WTC11 (cell line): ENCODE data around the gene SEC31B. TPM values are rescaled to one million over a fixed set of nuclear protein-coding genes. Genes with fewer than 3 reads are reported as not detected.

Source experiments
- ATAC-seq: fragments of 200-7000 bp; cut with Tn5 transposase; 2 replicates; pipeline ENCODE4 v1.10.0; 2021; ENCODE audit warnings: mild to moderate bottlenecking, moderate library complexity
- CTCF ChIA-PET: fragments of 300-600 bp; sonication (Branson Sonifier 250); formaldehyde crosslinking; loops from one replicate; lab custom pipeline; 2021; ENCODE audit warnings: antibody characterized with exemption; lab: Charles Lee
- POLR2A ChIA-PET: fragments of 350-600 bp; sonication (Branson Sonifier 250); formaldehyde crosslinking; loops from one replicate; lab custom pipeline; 2021; ENCODE audit warnings: antibody characterized with exemption; lab: Charles Lee
- DNase-seq: peaks from one replicate; pipeline ENCODE4 v3.0.0; 2021; ENCODE audit warnings: low spot score
- H3K27ac Mint-ChIP-seq: 2 replicates; pipeline ENCODE4 v1.8.0; 2021; ENCODE audit warnings: mixed read lengths
- H3K27me3 Mint-ChIP-seq: 2 replicates; pipeline ENCODE4 v1.8.0; 2021; ENCODE audit warnings: low read depth, mild to moderate bottlenecking, moderate library complexity, mixed read lengths
- H3K36me3 Mint-ChIP-seq: 2 replicates; pipeline ENCODE4 v1.8.0; 2021; ENCODE audit warnings: mixed read lengths
- H3K4me1 Mint-ChIP-seq: 2 replicates; pipeline ENCODE4 v1.8.0; 2022; ENCODE audit warnings: mixed read lengths
- H3K4me3 Mint-ChIP-seq: 2 replicates; pipeline ENCODE4 v1.8.0; 2021; ENCODE audit warnings: mild to moderate bottlenecking, moderate library complexity, mixed read lengths
- H3K9me3 Mint-ChIP-seq: 2 replicates; pipeline ENCODE4 v1.8.0; 2021; ENCODE audit warnings: mixed read lengths
- CTCF ChIP-seq: fragments of 200-600 bp; IDR thresholded peaks from 2 replicates; pipeline ENCODE4 v1.8.0; 2022; ENCODE audit warnings: antibody characterized with exemption
- ELF4 ChIP-seq: sonication (generic); formaldehyde crosslinking; IDR thresholded peaks from 2 replicates; pipeline ENCODE4 v1.8.1; 2022; ENCODE audit warnings: low read depth, mild to moderate bottlenecking, moderate library complexity, missing genetic modification reagents
- ETV6 ChIP-seq: sonication (generic); formaldehyde crosslinking; IDR thresholded peaks from 2 replicates; pipeline ENCODE4 v1.8.1; 2022; ENCODE audit warnings: mild to moderate bottlenecking, missing genetic modification reagents
- FOXK1 ChIP-seq: sonication (generic); formaldehyde crosslinking; IDR thresholded peaks from 2 replicates; pipeline ENCODE4 v1.8.0; 2022; ENCODE audit warnings: mild to moderate bottlenecking, moderate library complexity, missing genetic modification reagents
- FOXP1 ChIP-seq: sonication (generic); formaldehyde crosslinking; IDR thresholded peaks from 2 replicates; pipeline ENCODE4 v1.8.0; 2022; ENCODE audit warnings: missing genetic modification reagents, mild to moderate bottlenecking, moderate library complexity, borderline replicate concordance
- FOXP4 ChIP-seq: sonication (generic); formaldehyde crosslinking; IDR thresholded peaks from 2 replicates; pipeline ENCODE4 v1.8.0; 2022; ENCODE audit warnings: mild to moderate bottlenecking, missing genetic modification reagents
- GABPB1 ChIP-seq: sonication (generic); formaldehyde crosslinking; IDR thresholded peaks from 2 replicates; pipeline ENCODE4 v1.8.1; 2023; ENCODE audit warnings: mild to moderate bottlenecking, missing genetic modification reagents
- MLX ChIP-seq: sonication (generic); formaldehyde crosslinking; IDR thresholded peaks from 2 replicates; pipeline ENCODE4 v1.8.1; 2023; ENCODE audit warnings: mild to moderate bottlenecking, missing genetic modification reagents, moderate library complexity
- MYBL2 ChIP-seq: sonication (generic); formaldehyde crosslinking; IDR thresholded peaks from 2 replicates; pipeline ENCODE4 v1.8.1; 2023; ENCODE audit warnings: mild to moderate bottlenecking, moderate library complexity, missing genetic modification reagents
- SP1 ChIP-seq: sonication (generic); formaldehyde crosslinking; conservative IDR thresholded peaks from 2 replicates; pipeline ENCODE4 v1.8.1; 2022; ENCODE audit warnings: missing genetic modification reagents
- TEAD1 ChIP-seq: sonication (generic); formaldehyde crosslinking; IDR thresholded peaks from 2 replicates; pipeline ENCODE4 v1.8.0; 2022; ENCODE audit warnings: mild to moderate bottlenecking, missing genetic modification reagents
- ZNF121 ChIP-seq: sonication (generic); formaldehyde crosslinking; IDR thresholded peaks from 2 replicates; pipeline ENCODE4 v1.8.0; 2023; ENCODE audit warnings: missing genetic modification reagents
- ZNF232 ChIP-seq: sonication (generic); formaldehyde crosslinking; IDR thresholded peaks from 2 replicates; pipeline ENCODE4 v1.8.0; 2022; ENCODE audit warnings: mild to moderate bottlenecking, missing genetic modification reagents
- total RNA-seq: library from RNA; stranded (reverse); gene quantifications from 3 replicates; pipeline ENCODE4 v1.2.3, GENCODE V29; 2021
- TF ChIP-seq, protein P1 (sequence below): sonication (generic); formaldehyde crosslinking; IDR thresholded peaks from 2 replicates; pipeline ENCODE4 v1.8.1; 2022; ENCODE audit warnings: missing genetic modification reagents, borderline replicate concordance
- TF ChIP-seq, protein P2 (sequence below): sonication (generic); formaldehyde crosslinking; IDR thresholded peaks from 2 replicates; pipeline ENCODE4 v1.8.0; 2023; ENCODE audit warnings: missing genetic modification reagents, mild to moderate bottlenecking, borderline replicate concordance

The SEC31B gene
- total RNA-seq, 1 experiment from 2014 or later: 6.7 TPM

DNA sequence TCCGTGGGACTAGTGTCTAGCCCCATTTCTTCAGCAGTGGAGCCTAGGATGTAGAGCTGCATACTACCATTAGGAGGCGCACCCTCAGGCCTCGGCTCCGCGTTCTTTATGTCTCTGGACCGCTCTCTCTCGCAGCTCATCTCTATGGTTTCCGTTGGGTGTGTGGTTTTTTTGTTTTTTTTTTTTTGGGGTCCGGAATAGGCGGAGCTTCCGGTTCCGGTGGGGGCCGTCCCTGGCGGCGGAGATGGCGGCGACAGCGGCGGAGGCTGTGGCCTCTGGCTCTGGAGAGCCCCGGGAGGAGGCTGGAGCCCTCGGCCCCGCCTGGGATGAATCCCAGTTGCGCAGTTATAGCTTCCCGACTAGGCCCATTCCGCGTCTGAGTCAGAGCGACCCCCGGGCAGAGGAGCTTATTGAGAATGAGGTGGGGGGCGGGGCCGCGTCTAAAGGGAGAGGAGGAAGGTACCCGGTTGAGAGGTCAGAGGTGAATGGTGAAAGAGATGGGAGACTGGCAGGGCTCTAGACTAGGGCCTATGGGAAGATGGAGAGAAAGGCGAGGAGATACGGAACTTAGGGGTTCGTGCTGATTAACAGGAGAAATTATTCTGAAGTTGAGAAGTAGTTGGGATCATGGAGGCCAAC lies 16.2 kb upstream of the SEC31B start, which contains the start of gene HIF1AN:
TSS of gene HIF1AN (plus strand) at position 229 of the 639 bp plus-strand sequence. CDS start at position 245, 16 bp downstream.
- POLR2A ChIA-PET: interaction anchor here (0.6 to 0.9 kb wide), 5 partner anchors 9 to 163 kb away, joined by 3 to 4 read pairs (median 4); no protein-coding TSS in a partner anchor
- no peaks in the 10 kb centered on the region for H3K27me3 Mint-ChIP-seq
- no peaks in the 10 kb centered on the region for H3K9me3 Mint-ChIP-seq
- CTCF ChIA-PET: interaction anchor here (0.6 to 4.3 kb wide), 53 partner anchors 8 to 970 kb away, joined by 3 to 71 read pairs (median 4); partner anchors contain the start of gene SCD
- H3K36me3 Mint-ChIP-seq: peaks cover 29% of the 10 kb centered on the region
- ATAC-seq (peak; percentile 98), DNase-seq (peak; percentile 86)
- H3K4me3 Mint-ChIP-seq: no peak within 1 kb of the TSS
- peak within 1 kb of the TSS; percentile 73 for H3K27ac Mint-ChIP-seq
- peaks cover 7% of the 10 kb centered on the region; the same call in 1 of the 2 replicates for H3K4me1 Mint-ChIP-seq
- TF ChIP-seq TEAD1 (CRISPR knock-in tag) (0 out of 2 replicates have a peak, but pooled peaks have one; percentile 41), GABPB1 (CRISPR knock-in tag) (peak; percentile 50; the same call in 1 of the 2 replicates), ELF4 (CRISPR knock-in tag) (no peak), CTCF (peak; percentile 69), SP1 (CRISPR knock-in tag) (peak; percentile 89), FOXK1 (CRISPR knock-in tag) (peak; percentile 77), ZNF121 (no peak), ETV6 (CRISPR knock-in tag) (0 out of 2 replicates have a peak, but pooled peaks have one; percentile 55), FOXP1 (CRISPR knock-in tag) (peak; percentile 36; the same call in 1 of the 2 replicates), MYBL2 (CRISPR knock-in tag) (peak; percentile 67), FOXP4 (CRISPR knock-in tag) (peak; percentile 46; the same call in 1 of the 2 replicates), ZNF232 (CRISPR knock-in tag) (0 out of 2 replicates have a peak, but pooled peaks have one; percentile 60), MLX (CRISPR knock-in tag) (no peak)
- TF ChIP-seq, protein P1, sequence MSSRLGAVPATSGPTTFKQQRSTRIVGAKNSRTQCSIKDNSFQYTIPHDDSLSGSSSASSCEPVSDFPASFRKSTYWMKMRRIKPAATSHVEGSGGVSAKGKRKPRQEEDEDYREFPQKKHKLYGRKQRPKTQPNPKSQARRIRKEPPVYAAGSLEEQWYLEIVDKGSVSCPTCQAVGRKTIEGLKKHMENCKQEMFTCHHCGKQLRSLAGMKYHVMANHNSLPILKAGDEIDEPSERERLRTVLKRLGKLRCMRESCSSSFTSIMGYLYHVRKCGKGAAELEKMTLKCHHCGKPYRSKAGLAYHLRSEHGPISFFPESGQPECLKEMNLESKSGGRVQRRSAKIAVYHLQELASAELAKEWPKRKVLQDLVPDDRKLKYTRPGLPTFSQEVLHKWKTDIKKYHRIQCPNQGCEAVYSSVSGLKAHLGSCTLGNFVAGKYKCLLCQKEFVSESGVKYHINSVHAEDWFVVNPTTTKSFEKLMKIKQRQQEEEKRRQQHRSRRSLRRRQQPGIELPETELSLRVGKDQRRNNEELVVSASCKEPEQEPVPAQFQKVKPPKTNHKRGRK: no peak
- TF ChIP-seq, protein P2, sequence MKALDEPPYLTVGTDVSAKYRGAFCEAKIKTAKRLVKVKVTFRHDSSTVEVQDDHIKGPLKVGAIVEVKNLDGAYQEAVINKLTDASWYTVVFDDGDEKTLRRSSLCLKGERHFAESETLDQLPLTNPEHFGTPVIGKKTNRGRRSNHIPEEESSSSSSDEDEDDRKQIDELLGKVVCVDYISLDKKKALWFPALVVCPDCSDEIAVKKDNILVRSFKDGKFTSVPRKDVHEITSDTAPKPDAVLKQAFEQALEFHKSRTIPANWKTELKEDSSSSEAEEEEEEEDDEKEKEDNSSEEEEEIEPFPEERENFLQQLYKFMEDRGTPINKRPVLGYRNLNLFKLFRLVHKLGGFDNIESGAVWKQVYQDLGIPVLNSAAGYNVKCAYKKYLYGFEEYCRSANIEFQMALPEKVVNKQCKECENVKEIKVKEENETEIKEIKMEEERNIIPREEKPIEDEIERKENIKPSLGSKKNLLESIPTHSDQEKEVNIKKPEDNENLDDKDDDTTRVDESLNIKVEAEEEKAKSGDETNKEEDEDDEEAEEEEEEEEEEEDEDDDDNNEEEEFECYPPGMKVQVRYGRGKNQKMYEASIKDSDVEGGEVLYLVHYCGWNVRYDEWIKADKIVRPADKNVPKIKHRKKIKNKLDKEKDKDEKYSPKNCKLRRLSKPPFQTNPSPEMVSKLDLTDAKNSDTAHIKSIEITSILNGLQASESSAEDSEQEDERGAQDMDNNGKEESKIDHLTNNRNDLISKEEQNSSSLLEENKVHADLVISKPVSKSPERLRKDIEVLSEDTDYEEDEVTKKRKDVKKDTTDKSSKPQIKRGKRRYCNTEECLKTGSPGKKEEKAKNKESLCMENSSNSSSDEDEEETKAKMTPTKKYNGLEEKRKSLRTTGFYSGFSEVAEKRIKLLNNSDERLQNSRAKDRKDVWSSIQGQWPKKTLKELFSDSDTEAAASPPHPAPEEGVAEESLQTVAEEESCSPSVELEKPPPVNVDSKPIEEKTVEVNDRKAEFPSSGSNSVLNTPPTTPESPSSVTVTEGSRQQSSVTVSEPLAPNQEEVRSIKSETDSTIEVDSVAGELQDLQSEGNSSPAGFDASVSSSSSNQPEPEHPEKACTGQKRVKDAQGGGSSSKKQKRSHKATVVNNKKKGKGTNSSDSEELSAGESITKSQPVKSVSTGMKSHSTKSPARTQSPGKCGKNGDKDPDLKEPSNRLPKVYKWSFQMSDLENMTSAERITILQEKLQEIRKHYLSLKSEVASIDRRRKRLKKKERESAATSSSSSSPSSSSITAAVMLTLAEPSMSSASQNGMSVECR (CRISPR knock-in tag): peak; percentile 48; the same call in 1 of the 2 replicates
